ENCODE measurements around the gene KLRK1.
"Not testable (repeated sequence)": the region's sequence is repeated elsewhere in the genome, so short reads cannot be mapped to it uniquely, and the experiment has no call there.

Gene KLRK1

GRCh38 chr12:10328691-10329090 is 61.1 kb downstream of the KLRK1 start:
- H4K8ac ChIP-seq (ENCODE audit: low read length); H3K4me3 ChIP-seq (ENCODE audit: insufficient read depth in 1 of 2, low read depth in 1 of 2, low read length in 2 of 2); H3K36me3 ChIP-seq (ENCODE audit: control insufficient read depth in 1 of 2, insufficient read depth in 2 of 2, low read depth in 1 of 2, low read length in 2 of 2); H3K4me2 ChIP-seq (ENCODE audit: low read length, poor library complexity, severe bottlenecking); H3K4ac ChIP-seq (ENCODE audit: low read depth in 1 of 2, low read length in 2 of 2); H2BK120ac ChIP-seq (ENCODE audit: low read depth, low read length); H3K27me3 ChIP-seq (ENCODE audit: control insufficient read depth in 1 of 2, insufficient read depth in 1 of 2, low read length in 2 of 2); H4K91ac ChIP-seq (ENCODE audit: low read length); H3K27ac ChIP-seq (ENCODE audit: low read length, poor library complexity, severe bottlenecking); H2AFZ ChIP-seq (ENCODE audit: low read depth, low read length); H2AK5ac ChIP-seq (ENCODE audit: low read length, severe bottlenecking); H3K14ac ChIP-seq (ENCODE audit: low read length in 2 of 2); H3K4me1 ChIP-seq (ENCODE audit: control insufficient read depth, insufficient read depth, low read depth, low read length); H3K9ac ChIP-seq (ENCODE audit: low read length); H3K23ac ChIP-seq (ENCODE audit: low read length in 2 of 2); H3K79me1 ChIP-seq (replicated peaks; ENCODE audit: low read length, poor library complexity, severe bottlenecking); H2BK12ac ChIP-seq (ENCODE audit: low read length in 2 of 2); H3K18ac ChIP-seq (ENCODE audit: low read depth in 1 of 2, low read length in 2 of 2); DNase-seq; H2BK15ac ChIP-seq (ENCODE audit: low read depth, poor library complexity, severe bottlenecking); H2BK5ac ChIP-seq (ENCODE audit: low read depth, low read length, poor library complexity, severe bottlenecking): not testable (repeated sequence)
- H3K9me3 ChIP-seq (ENCODE audit: control insufficient read depth, low read length), result peaks cover 11% of the 10 kb centered on the region
- 88% methylated on average over 2 of the region's 2 CpGs for WGBS

Measured in mesenchymal stem cell (in vitro differentiated cells and primary cell).